GM19238 (cell line): ENCODE results near the gene LGALS1.
"Not testable (repeated sequence)": the region's sequence is repeated elsewhere in the genome, so short reads cannot be mapped to it uniquely, and the experiment has no call there.

ENCODE experiments used
- DNase-seq: peaks from one replicate; pipeline ENCODE4 v3.0.0; 2011; ENCODE audit warnings: low spot score; ENCODE audit not compliant: insufficient read length

The LGALS1 gene

DNA sequence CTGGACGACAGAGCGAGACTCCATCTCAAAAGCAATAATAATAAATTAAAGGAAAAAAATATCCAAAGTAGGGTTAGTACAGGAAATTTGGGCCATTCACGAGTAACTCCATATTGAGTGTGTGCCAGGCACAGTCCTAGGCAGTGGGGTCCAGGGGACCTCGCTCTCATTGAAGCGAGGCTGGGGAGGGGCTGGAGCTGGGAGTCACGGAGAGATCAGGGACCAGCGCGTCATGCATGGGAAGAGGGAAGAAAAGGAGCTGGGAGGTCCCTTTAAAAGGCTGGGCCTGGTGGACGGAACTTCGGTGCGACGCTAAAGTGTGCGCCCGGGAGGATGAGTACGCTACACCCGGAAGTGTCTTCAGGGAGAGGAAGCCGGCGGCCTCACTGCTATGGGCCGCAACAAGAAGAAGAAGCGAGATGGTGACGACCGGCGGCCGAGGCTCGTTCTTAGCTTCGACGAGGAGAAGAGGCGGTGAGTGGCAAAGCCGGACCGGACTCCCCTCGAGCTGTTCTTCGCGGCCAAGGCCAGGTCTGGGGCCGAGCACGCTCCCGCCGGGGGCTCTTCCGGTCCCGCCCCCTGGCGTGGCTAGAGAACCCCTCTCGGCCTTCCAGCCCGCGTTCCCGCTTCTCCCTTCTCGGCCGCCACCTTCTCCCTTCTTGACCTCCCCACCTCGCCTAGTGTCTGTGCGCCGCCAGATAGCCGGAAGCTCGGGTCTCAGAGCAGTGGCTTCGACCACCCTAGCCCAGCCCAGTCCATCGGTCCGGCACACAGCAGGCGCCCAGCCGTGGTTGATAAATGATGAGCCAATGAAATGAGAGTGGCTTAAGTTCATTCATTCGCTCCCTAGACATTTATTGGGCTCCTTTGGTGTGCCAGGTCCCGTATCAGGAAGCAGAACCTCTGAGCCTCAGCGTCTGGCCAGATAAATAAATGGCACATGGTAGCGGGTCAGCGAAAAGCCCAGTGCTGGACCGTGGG lies 10.9 kb downstream of the LGALS1 start, which contains the start of gene NOL12:
TSS of gene NOL12 (plus strand) at position 342 of the 981 bp plus-strand sequence. CDS start at position 392, 50 bp downstream.
- DNase-seq: peak; percentile 80

GRCh38 chr22:37690407-37690806 lies 15.0 kb downstream of the LGALS1 start:
- DNase-seq: no peak

- DNase-seq: no peak
Observed at GRCh38 chr22:37690901-37691504, 15.6 kb downstream of the LGALS1 start.

- no peak for DNase-seq
Observed at GRCh38 chr22:37692627-37693285, 17.3 kb downstream of the LGALS1 start.

GRCh38 chr22:37694131-37694530 lies 18.7 kb downstream of the LGALS1 start:
- DNase-seq: not testable (repeated sequence)

- not testable (repeated sequence) for DNase-seq
Observed at GRCh38 chr22:37696260-37696656, 20.8 kb downstream of the LGALS1 start.

DNA sequence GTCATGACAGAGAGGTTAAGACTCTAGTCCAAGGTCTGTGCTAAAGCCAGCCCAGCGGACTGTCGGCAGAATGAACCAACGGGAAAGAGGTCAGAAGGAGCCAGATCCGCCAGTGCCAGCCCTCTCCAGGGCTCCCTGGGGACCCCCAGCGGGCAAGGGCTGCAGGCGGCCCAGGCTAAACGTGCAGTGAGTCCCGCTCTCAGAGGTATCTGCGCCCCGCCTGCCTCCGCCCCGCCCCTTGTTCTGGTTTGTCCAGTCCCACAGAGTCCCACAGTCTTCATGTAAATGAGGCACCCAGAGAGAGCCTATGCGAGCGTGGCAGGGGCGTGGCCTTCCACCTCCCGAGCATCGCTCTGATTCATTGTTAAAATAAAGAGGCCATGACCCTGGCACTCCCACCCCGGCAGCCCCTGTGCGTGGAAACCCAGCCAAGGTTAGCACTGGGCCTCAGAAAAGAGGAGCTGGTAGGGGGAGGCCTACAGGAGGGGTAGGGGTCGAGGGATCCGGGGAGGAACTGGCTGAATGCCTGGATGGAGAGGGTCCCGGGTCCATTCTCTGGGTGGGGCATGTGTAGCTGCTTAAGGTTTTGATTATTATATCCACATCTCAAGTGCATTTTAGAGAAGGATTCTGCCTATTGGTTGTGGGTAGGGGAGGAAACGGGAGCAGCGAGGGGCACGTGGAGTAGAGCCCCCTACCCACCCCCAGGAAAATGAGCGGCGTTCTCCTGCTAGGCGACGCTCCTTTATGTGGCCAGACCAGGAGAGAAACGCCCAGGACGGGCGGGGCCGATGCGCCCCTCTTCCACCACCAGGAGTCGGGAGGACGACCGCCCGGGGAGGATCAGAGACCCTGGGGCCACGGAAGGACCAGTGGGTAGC lies 21.5 kb downstream of the LGALS1 start, which contains the start of gene TRIOBP:
TSS of gene TRIOBP (plus strand) at position 392 of the 881 bp plus-strand sequence. CDS start 4,318 bp downstream, outside the sequence.
- DNase-seq: peak; percentile 86

- no peak for DNase-seq
Observed at GRCh38 chr22:37697538-37697835, 22.1 kb downstream of the LGALS1 start.

- DNase-seq: no peak
Observed at GRCh38 chr22:37701141-37701786, 25.8 kb downstream of the LGALS1 start.

DNA sequence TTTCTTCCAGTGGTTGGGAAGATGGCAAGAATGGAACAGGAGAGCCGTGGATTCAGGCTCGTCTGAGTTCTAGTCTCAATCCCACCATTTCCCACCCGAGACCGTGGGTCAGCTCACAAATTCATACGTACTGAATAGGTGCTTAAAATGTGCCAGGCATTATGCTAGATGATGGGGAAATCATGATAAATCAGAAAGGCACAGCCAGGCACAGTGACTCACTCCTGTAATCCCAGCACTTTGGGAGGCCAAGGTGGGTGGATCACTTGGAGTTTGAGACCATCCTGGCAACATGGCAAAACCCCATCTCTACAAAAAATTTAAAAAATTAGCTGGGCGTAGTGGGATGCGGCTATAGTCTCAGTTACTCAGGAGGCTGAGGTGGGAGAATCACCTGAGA lies 28.5 kb downstream of the LGALS1 start:
- no peak for DNase-seq

DNA sequence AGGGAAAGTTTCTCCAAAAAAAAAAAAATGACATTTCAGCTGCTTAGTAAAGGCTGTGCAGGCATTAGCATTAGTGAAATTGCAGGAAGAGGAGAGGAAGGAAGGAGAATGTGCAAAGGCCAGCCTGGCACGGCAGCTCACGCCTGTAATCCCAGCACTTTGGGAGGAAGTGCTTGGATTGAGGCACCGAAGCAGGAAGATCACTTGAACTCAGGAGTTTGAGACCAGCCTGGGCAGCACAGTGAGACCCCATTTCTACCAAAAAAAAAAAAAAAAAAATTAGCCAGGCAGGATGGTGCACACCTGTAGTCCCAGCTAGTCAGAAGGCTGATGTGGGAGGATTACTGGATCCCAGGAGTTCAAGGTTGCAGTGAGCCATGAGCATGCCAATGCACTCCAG lies 29.2 kb downstream of the LGALS1 start:
- DNase-seq: no peak

- DNase-seq: no peak
Observed at GRCh38 chr22:37705205-37705604, 29.8 kb downstream of the LGALS1 start.

DNA sequence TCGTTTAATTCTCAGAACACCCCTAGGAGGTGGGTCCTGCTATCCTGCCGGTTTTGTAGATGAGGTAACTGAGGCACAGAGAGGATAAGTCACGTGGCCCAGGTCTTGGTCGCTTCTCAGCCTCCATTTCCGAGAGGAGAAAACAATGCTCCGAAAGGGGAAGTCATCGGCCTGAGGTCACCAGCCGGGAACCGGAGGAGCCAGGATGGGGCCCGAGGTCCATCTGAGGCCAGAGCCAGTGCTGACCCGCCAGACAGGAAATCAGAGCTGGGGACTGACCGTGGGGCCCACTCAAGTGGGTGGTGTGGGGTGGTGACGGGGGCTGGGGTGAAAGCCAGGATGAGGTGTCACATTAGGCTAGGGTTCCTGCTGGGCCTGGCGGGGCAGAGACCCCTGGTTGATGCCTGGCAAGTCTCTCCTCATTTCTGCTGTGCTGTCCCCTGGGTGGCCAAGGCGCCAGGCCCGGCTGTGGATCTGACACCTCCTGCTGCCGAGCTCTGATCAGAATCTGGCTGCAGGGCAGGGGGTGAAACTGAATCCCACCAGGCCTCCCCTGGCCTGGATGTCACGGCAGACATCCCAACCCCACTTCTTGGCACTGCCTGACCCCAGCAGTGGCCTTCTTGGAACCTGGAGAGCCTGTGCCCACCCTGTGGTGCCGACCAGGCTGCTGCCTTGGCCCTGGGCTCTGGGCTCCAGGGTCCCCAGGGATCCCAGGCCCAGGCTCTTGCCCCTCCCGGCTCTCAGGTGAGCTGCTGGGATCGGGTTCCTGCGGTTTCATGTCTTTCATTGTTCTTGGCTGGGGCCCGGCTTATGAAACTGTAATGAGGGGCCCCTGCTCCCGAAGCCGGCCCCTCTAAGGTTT lies 33.4 kb downstream of the LGALS1 start:
- DNase-seq: no peak

DNA sequence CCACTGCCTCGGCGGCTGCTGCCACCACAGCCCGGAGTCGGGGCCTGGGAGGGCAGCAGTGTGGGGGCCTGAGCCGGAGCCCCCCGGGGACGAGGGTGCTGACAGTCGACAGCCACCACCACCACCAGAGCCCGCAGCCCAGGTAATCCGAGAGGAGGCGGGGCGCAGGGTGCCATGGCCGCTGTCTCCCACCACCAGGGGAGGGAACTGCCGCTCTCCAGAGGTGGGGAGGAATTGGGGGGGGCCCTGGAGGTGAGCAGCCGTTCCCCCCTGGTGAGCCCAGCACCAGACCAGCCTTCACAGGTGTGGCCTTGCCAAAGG lies 34.0 kb downstream of the LGALS1 start:
- DNase-seq: no peak

- no peak for DNase-seq
Observed at GRCh38 chr22:37710675-37711074, 35.2 kb downstream of the LGALS1 start.

- DNase-seq: no peak
Observed at GRCh38 chr22:37711490-37711889, 36.1 kb downstream of the LGALS1 start.

DNA sequence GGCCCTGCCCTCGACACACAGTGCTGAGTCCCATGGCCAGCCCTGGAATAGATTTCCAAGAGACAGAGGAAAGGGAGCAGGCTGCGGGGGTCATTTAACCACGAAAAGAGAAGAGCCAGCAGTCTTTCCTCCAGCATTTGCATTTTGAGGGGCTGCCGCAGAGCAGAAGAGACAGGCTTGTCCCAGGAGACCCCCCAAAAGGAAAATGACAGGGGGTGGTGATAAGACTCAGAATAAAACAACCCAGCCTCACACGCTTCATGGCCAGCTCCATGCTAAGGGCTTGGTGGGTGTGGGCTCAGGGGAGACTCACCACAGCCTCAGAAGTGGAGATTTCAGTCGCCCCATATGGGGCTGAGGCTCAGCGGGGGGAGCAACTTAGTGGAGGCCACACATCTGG lies 38.3 kb downstream of the LGALS1 start:
- no peak for DNase-seq

- no peak for DNase-seq
Observed at GRCh38 chr22:37714634-37715033, 39.2 kb downstream of the LGALS1 start.

- no peak for DNase-seq
Observed at GRCh38 chr22:37715760-37716159, 40.3 kb downstream of the LGALS1 start.

DNA sequence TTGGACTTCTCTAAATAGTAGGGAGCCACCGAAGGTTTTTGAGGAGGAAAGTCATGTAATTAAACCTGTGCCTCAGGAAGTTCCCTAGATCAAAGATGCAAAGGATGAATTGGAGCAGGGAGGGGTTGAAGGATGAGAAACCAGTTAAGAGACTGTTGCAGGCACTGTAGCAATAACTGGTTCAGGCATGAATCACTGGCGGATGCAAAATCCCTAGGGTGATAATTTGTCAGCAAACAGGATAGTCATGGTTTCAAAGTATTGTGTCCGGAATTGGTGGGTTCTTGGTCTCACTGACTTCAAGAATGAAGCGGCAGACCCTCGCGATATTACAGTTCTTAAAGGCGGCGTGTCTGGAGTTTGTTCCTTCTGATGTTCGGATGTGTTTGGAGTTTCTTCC lies 41.3 kb downstream of the LGALS1 start:
- no peak for DNase-seq
